Karpas-422 (cell line): ENCODE data around the gene RHOF. TPM values are rescaled to one million over a fixed set of nuclear protein-coding genes. Genes with fewer than 3 reads are reported as not detected.
A peak's percentile ranks its signal among the peaks of the same experiment; 100 is the strongest.

Source experiments
- DNase-seq: peaks from one replicate; pipeline ENCODE4 v3.0.0-alpha.2; 2015
- H2AFZ ChIP-seq: fragments of 200-600 bp; sonication (generic); 2 replicates; pipeline ENCODE4 v1.6.1; 2014; ENCODE audit warnings: antibody characterized with exemption, low read length, mixed read lengths
- H3K27ac ChIP-seq: fragments of 200-600 bp; sonication (generic); 2 replicates; pipeline ENCODE4 v1.5.1; 2014; ENCODE audit warnings: mild to moderate bottlenecking, low read length, moderate library complexity
- H3K27me3 ChIP-seq: fragments of 200-600 bp; sonication (generic); 2 replicates; pipeline ENCODE4 v1.6.1; 2014; ENCODE audit warnings: low read length, mixed read lengths
- H3K36me3 ChIP-seq: fragments of 200-600 bp; sonication (generic); 2 replicates; pipeline ENCODE4 v1.6.1; 2014; ENCODE audit warnings: low read length, mixed read lengths; ENCODE audit not compliant: insufficient read depth
- H3K4me1 ChIP-seq: fragments of 200-600 bp; sonication (generic); 2 replicates; pipeline ENCODE4 v1.6.1; 2014; ENCODE audit warnings: mild to moderate bottlenecking, low read length, mixed read lengths
- H3K4me2 ChIP-seq: fragments of 200-600 bp; sonication (generic); 2 replicates; pipeline ENCODE4 v1.6.1; 2014; ENCODE audit warnings: low read length, low read depth, mild to moderate bottlenecking; ENCODE audit not compliant: poor library complexity, severe bottlenecking
- H3K4me3 ChIP-seq: fragments of 200-600 bp; sonication (generic); 2 replicates; pipeline ENCODE4 v1.5.1; 2014; ENCODE audit warnings: mild to moderate bottlenecking, antibody characterized with exemption, low read length, mixed read lengths
- H3K79me2 ChIP-seq: fragments of 200-600 bp; sonication (generic); 2 replicates; pipeline ENCODE4 v1.6.1; 2014; ENCODE audit warnings: mild to moderate bottlenecking, low read length, mixed read lengths
- H3K9ac ChIP-seq: fragments of 200-600 bp; sonication (generic); 2 replicates; pipeline ENCODE4 v1.6.0; 2014; ENCODE audit warnings: low read length
- H3K9me2 ChIP-seq: fragments of 200-600 bp; sonication (generic), shearing (Covaris generic); replicated peaks from 2 replicates; pipeline ENCODE4 v1.6.0; 2014; ENCODE audit warnings: mild to moderate bottlenecking, low read length, moderate library complexity; ENCODE audit not compliant: insufficient read depth
- H3K9me3 ChIP-seq: fragments of 300-700, 200-600 bp; sonication (generic); 2 replicates; pipeline ENCODE4 v1.6.1; 2014; ENCODE audit warnings: low read length, mixed read lengths
- H4K20me1 ChIP-seq: fragments of 200-600 bp; sonication (generic); 2 replicates; pipeline ENCODE4 v1.6.1; 2014; ENCODE audit warnings: mild to moderate bottlenecking, antibody characterized with exemption, low read length, low read depth; ENCODE audit not compliant: insufficient read depth
- total RNA-seq: library from RNA; depleted of rRNA; stranded (reverse); fragments of >200 nt; shearing (Covaris generic); gene quantifications from 2 replicates; pipeline ENCODE4 v1.2.3, GENCODE V29; 2014; ENCODE audit warnings: low replicate concordance; rRNA removed

RHOF gene, protein sequence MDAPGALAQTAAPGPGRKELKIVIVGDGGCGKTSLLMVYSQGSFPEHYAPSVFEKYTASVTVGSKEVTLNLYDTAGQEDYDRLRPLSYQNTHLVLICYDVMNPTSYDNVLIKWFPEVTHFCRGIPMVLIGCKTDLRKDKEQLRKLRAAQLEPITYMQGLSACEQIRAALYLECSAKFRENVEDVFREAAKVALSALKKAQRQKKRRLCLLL
- 7.2 and 17.5 TPM in 2 replicates for total RNA-seq

DNA sequence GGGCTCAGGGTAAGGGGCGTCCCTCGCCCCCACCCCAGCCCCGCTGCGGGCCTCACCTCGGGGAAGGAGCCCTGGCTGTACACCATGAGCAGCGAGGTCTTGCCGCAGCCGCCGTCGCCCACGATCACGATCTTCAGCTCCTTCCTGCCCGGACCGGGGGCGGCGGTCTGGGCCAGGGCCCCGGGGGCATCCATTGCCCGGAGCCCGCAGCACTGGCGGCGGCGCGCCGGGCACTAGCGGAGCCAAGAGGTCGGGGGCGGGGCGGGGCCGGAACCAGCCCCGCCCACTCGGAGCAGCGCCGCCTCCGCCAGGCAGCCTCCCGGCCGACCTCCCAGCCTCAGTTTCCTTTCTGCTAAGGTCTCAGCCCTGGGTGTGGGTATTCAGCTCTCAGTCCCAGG is at the start of gene RHOF:
TSS of gene RHOF (minus strand) at position 249 of the 398 bp plus-strand sequence. CDS start at position 194, 55 bp downstream.
- Histone ChIP-seq H3K4me2 (peak within 1 kb of the TSS; percentile 60), H3K27ac (no peak within 1 kb of the TSS), H3K79me2 (no peaks in the 10 kb centered on the region), H3K9ac (peak within 1 kb of the TSS; percentile 56), H4K20me1 (peaks cover 4% of the 10 kb centered on the region; the same call in 1 of the 2 replicates), H3K36me3 (no peaks in the 10 kb centered on the region), H2AFZ (peak within 1 kb of the TSS; percentile 59; the same call in 1 of the 2 replicates), H3K27me3 (no peaks in the 10 kb centered on the region), H3K4me3 (peak within 1 kb of the TSS; percentile 65), H3K4me1 (peaks cover 44% of the 10 kb centered on the region), H3K9me2 (no peaks in the 10 kb centered on the region), H3K9me3 (no peaks in the 10 kb centered on the region)
- DNase-seq, result peak; percentile 75

DNA sequence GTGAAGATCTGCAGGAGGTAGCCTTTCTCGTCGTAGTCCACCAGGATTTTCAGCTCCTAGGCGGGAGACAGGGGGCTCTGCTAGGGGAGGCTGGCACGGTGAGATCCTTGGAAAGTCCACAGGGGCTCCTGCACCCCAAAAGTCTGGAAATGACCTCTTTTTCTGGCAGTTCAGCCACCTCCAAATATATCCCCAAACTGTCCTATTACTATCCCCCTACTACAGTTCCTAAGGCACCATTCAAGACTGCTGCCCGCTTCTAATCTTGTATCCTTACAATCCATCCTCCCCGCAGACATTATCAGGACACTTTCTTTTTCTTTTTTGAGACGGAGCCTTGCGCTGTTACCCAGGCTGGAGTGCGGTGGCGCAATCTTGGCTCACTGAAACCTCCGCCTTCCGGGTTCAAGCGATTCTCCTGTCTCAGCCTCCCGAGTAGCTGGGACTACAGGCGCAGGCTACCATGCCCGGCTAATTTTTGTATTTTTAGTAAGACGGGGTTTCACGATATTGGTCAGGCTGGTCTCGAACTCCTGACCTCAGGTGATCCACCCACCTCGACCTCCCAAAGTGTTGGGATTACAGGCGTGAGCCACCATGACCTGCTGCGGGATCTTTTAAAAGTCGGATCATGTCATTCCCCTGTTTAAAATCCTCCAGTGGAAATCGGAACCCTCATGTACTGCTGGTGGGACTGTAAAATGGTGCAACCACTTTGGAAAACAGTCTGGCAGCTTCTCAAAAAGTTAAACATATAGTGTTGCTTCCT is 46.7 kb upstream of the RHOF start:
- peak overlapping the region; percentile 65 for H3K4me3 ChIP-seq
- no peaks in the 10 kb centered on the region for H3K9me2 ChIP-seq

GRCh38 chr12:121839106-121839992 is 45.9 kb upstream of the RHOF start:
- peak; percentile 99 for DNase-seq
- Histone ChIP-seq H3K36me3 (no peaks in the 10 kb centered on the region), H3K4me2 (peak overlapping the region; percentile 70), H3K4me1 (peaks cover 35% of the 10 kb centered on the region), H3K27ac (no peak overlapping the region), H3K4me3 (peak overlapping the region; percentile 65), H3K9me3 (no peaks in the 10 kb centered on the region), H3K27me3 (0 out of 2 replicates have a peak, but pooled peaks cover 3% of the 10 kb centered on the region), H3K9me2 (no peaks in the 10 kb centered on the region), H2AFZ (peak overlapping the region; percentile 54; the same call in 1 of the 2 replicates), H4K20me1 (no peaks in the 10 kb centered on the region), H3K79me2 (no peaks in the 10 kb centered on the region), H3K9ac (peak overlapping the region; percentile 70)

More for the DNA sequence above, 46.7 kb upstream of the RHOF start:
- no peaks in the 10 kb centered on the region for H3K79me2 ChIP-seq
- H3K36me3 ChIP-seq, result no peaks in the 10 kb centered on the region
- H3K4me2 ChIP-seq, result peak overlapping the region; percentile 70
- peak overlapping the region; percentile 70 for H3K9ac ChIP-seq
- peaks cover 35% of the 10 kb centered on the region for H3K4me1 ChIP-seq
- H3K27me3 ChIP-seq, result 0 out of 2 replicates have a peak, but pooled peaks cover 3% of the 10 kb centered on the region
- peak overlapping the region; percentile 54; the same call in 1 of the 2 replicates for H2AFZ ChIP-seq
- no peak for DNase-seq
- no peak overlapping the region for H3K27ac ChIP-seq
- no peaks in the 10 kb centered on the region for H3K9me3 ChIP-seq
- H4K20me1 ChIP-seq, result no peaks in the 10 kb centered on the region

DNA sequence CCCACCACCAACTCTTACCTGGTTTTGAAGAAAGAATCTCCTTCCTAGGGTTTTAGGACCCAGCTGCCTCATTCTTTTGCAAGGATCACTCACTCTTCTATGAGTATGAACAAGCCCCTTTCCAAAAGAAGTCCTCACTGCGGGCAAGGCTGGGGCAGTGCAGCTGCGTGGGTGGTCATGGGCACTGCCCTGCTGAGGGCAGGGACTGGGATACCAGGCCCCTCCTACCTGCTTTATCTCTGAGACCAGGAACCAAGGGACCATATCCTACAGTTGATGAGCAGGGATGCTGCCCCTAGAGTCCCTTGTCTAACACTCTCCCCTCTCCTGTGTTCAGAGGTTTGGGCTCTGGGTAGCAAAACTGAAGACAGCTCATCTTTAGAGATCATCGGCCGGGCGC is 44.6 kb upstream of the RHOF start:
- Histone ChIP-seq H3K4me2 (peak overlapping the region; percentile 59), H4K20me1 (no peaks in the 10 kb centered on the region), H3K9me2 (no peaks in the 10 kb centered on the region), H3K79me2 (no peaks in the 10 kb centered on the region), H3K9me3 (no peaks in the 10 kb centered on the region), H3K27ac (no peak overlapping the region), H3K36me3 (no peaks in the 10 kb centered on the region), H2AFZ (no peak overlapping the region), H3K4me3 (no peak overlapping the region), H3K4me1 (peaks cover 35% of the 10 kb centered on the region), H3K27me3 (0 out of 2 replicates have a peak, but pooled peaks cover 3% of the 10 kb centered on the region), H3K9ac (no peak overlapping the region)
- DNase-seq, result no peak

DNA sequence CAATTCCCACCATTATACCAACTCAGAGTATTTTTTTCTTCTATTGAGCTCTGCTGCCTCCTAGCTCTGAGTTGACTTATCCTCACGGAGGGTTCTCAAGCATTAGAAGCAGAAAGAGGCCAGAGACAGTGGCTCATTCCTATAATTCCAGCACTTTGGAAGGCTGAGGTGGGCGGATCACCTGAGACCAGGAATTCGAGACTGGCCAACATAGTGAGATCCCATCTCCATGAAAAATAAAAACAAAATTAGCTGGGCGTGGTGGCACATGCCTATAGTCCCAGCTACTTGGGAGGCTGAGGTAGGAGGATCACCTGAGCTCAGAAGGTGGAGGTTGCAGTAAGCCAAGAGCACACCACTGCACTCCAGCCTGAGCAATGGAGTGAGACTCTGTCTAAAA is 44.2 kb upstream of the RHOF start:
- peak overlapping the region; percentile 59 for H3K4me2 ChIP-seq
- H3K4me1 ChIP-seq, result peaks cover 35% of the 10 kb centered on the region
- no peaks in the 10 kb centered on the region for H3K79me2 ChIP-seq
- no peaks in the 10 kb centered on the region for H3K36me3 ChIP-seq
- H3K9me3 ChIP-seq, result no peaks in the 10 kb centered on the region
- H3K27me3 ChIP-seq, result 0 out of 2 replicates have a peak, but pooled peaks cover 3% of the 10 kb centered on the region
- H3K9ac ChIP-seq, result no peak overlapping the region
- no peak for DNase-seq
- no peak overlapping the region for H2AFZ ChIP-seq
- no peaks in the 10 kb centered on the region for H3K9me2 ChIP-seq
- H3K4me3 ChIP-seq, result peak overlapping the region; percentile 4; the same call in 1 of the 2 replicates
- H4K20me1 ChIP-seq, result no peaks in the 10 kb centered on the region
- H3K27ac ChIP-seq, result peak overlapping the region; percentile 54; the same call in 1 of the 2 replicates

- Histone ChIP-seq H3K9ac (no peak overlapping the region), H3K27me3 (no peaks in the 10 kb centered on the region), H3K4me3 (no peak overlapping the region), H4K20me1 (no peaks in the 10 kb centered on the region), H2AFZ (no peak overlapping the region), H3K9me3 (no peaks in the 10 kb centered on the region), H3K4me2 (no peak overlapping the region), H3K9me2 (no peaks in the 10 kb centered on the region), H3K79me2 (no peaks in the 10 kb centered on the region), H3K27ac (no peak overlapping the region), H3K4me1 (peaks cover 13% of the 10 kb centered on the region), H3K36me3 (no peaks in the 10 kb centered on the region)
- DNase-seq, result no peak
These were observed 38.2 kb upstream of the RHOF start for GRCh38 chr12:121831571-121832245.

DNA sequence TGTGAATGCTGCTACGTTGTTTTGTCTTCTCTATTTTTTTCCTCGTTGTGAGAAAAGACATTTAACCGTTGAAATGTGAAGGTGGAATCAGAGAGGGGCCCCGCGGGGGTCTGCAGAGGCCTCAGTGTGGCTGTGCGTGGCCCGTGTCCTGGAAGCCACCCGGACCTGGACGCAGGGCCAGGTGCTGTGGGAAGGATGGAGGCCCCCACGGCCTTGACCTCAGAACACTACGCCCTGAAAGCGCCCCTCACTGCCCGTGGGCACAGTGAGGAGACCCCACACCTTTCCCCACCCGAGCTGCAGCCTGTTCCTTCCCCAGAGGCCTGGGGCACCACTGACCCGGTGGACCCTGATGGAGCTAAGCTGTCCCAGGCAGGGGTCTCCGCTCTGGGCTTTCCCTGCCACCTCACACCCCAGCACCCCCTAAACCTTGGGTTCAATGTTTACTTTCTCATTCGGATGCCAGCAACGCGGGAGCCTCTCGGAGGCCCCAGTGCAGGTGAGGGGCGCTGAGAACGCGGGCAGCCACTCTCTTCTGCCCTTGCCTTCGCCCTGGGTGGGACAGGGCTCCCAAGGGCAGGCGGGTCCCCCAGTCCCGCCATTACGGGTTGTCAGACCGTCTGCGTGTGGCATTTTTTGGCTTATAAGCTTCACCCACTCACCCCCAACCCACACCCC is 37.2 kb upstream of the RHOF start:
- DNase-seq, result no peak
- Histone ChIP-seq H3K9me2 (no peaks in the 10 kb centered on the region), H4K20me1 (no peaks in the 10 kb centered on the region), H3K27me3 (no peaks in the 10 kb centered on the region), H3K9me3 (no peaks in the 10 kb centered on the region), H3K4me2 (no peak overlapping the region), H3K79me2 (no peaks in the 10 kb centered on the region), H3K4me1 (peaks cover 10% of the 10 kb centered on the region), H3K36me3 (no peaks in the 10 kb centered on the region), H2AFZ (no peak overlapping the region), H3K9ac (no peak overlapping the region), H3K27ac (no peak overlapping the region), H3K4me3 (no peak overlapping the region)
